Osteoblast (primary cell): Measurements from ENCODE around the gene GPX5. TPM values are rescaled to one million over a fixed set of nuclear protein-coding genes. Genes with fewer than 3 reads are reported as not detected.

ENCODE experiments used
- DNase-seq: peaks from one replicate; pipeline ENCODE4 v3.0.0; 2011; ENCODE audit warnings: low spot score, mixed read lengths; ENCODE audit not compliant: insufficient read length; ENCODE audit errors: missing footprints
- H2AFZ ChIP-seq: 2 replicates; pipeline ENCODE4 v1.6.0; 2011; ENCODE audit warnings: mild to moderate bottlenecking, low read length
- H3K27ac ChIP-seq: 2 replicates; pipeline ENCODE4 v1.5.1; 2011; ENCODE audit warnings: mild to moderate bottlenecking, low read depth, low read length, moderate library complexity
- H3K27me3 ChIP-seq: 2 replicates; pipeline ENCODE4 v1.6.0; 2012; ENCODE audit warnings: mild to moderate bottlenecking, control low read depth, inconsistent platforms, low read length, moderate library complexity; ENCODE audit not compliant: insufficient read depth
- H3K36me3 ChIP-seq: 2 replicates; pipeline ENCODE4 v1.5.1; 2011; ENCODE audit warnings: mild to moderate bottlenecking, low read length, control low read depth, moderate library complexity; ENCODE audit not compliant: insufficient read depth
- H3K4me1 ChIP-seq: 2 replicates; pipeline ENCODE4 v1.5.1; 2011; ENCODE audit warnings: mild to moderate bottlenecking, low read length, control low read depth, moderate library complexity; ENCODE audit not compliant: insufficient read depth
- H3K4me2 ChIP-seq: 2 replicates; pipeline ENCODE4 v1.6.0; 2011; ENCODE audit warnings: mild to moderate bottlenecking, low read length; ENCODE audit not compliant: insufficient read depth
- H3K4me3 ChIP-seq: fragments of 200-600 bp; sonication (generic); 3 replicates; pipeline ENCODE4 v1.5.1; 2012; ENCODE audit warnings: mild to moderate bottlenecking, low read length, inconsistent platforms; ENCODE audit not compliant: insufficient read depth
- H3K79me2 ChIP-seq: 2 replicates; pipeline ENCODE4 v1.6.0; 2012; ENCODE audit warnings: mild to moderate bottlenecking, low read length, control low read depth, inconsistent platforms; ENCODE audit not compliant: insufficient read depth
- H3K9me3 ChIP-seq: 2 replicates; pipeline ENCODE4 v1.5.1; 2011; ENCODE audit warnings: low read depth, low read length, control low read depth
- H4K20me1 ChIP-seq: 2 replicates; pipeline ENCODE4 v1.6.0; 2012; ENCODE audit warnings: mild to moderate bottlenecking, low read length, control low read depth; ENCODE audit not compliant: insufficient read depth
- total RNA-seq: library from RNA; depleted of rRNA; stranded (reverse); fragments of >200 nt; gene quantifications from 2 replicates; pipeline ENCODE4 v1.2.3, GENCODE V29; 2012
- TF ChIP-seq, protein P1 (sequence below): IDR thresholded peaks from 2 replicates; pipeline ENCODE4 v1.5.1; 2011; ENCODE audit warnings: mild to moderate bottlenecking, low read depth, low read length, moderate library complexity; ENCODE audit errors: extremely low read depth

Gene GPX5
- total RNA-seq, 1 donor, result not detected

DNA sequence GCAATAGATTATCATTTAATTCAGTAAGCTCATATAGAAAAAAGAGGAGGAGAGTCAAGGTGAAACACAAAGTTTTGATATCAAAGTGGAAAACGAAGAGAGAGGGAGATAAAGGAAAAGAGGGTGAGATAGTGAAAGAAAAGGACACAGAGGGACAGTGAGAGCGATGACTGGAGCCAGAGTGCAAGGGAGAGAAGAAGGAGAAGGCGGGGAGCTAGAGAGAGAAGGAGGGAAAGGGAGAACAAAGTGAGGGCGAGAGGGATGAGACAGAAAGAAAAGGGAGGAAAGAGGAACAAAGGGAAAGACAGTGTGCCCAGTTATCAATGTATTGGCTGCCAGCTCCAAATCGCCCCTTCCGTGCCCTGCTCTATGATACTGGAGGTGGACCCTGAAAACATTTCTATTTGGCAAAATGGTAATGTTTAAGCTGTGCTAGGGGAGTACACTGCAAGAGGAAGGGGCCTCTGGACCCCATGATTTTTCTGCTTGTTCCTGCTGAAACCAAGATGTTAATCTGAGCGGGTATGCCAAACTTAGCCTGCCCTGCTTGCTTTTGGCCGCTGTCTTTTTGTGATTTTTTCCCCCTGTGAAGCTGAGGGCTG is 27.8 kb downstream of the GPX5 start:
- H4K20me1 ChIP-seq, result no peaks in the 10 kb centered on the region
- no peaks in the 10 kb centered on the region for H3K79me2 ChIP-seq
- no peaks in the 10 kb centered on the region for H3K9me3 ChIP-seq
- H3K36me3 ChIP-seq, result no peaks in the 10 kb centered on the region
- no peaks in the 10 kb centered on the region for H3K27me3 ChIP-seq
- H3K4me3 ChIP-seq, result peak overlapping the region; percentile 38
- H2AFZ ChIP-seq, result peak overlapping the region; percentile 19
- peak overlapping the region; percentile 61 for H3K4me2 ChIP-seq
- H3K27ac ChIP-seq, result no peak overlapping the region
- TF ChIP-seq, protein P1, sequence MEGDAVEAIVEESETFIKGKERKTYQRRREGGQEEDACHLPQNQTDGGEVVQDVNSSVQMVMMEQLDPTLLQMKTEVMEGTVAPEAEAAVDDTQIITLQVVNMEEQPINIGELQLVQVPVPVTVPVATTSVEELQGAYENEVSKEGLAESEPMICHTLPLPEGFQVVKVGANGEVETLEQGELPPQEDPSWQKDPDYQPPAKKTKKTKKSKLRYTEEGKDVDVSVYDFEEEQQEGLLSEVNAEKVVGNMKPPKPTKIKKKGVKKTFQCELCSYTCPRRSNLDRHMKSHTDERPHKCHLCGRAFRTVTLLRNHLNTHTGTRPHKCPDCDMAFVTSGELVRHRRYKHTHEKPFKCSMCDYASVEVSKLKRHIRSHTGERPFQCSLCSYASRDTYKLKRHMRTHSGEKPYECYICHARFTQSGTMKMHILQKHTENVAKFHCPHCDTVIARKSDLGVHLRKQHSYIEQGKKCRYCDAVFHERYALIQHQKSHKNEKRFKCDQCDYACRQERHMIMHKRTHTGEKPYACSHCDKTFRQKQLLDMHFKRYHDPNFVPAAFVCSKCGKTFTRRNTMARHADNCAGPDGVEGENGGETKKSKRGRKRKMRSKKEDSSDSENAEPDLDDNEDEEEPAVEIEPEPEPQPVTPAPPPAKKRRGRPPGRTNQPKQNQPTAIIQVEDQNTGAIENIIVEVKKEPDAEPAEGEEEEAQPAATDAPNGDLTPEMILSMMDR, result no peak
- no peak for DNase-seq
- H3K4me1 ChIP-seq, result no peaks in the 10 kb centered on the region

DNA sequence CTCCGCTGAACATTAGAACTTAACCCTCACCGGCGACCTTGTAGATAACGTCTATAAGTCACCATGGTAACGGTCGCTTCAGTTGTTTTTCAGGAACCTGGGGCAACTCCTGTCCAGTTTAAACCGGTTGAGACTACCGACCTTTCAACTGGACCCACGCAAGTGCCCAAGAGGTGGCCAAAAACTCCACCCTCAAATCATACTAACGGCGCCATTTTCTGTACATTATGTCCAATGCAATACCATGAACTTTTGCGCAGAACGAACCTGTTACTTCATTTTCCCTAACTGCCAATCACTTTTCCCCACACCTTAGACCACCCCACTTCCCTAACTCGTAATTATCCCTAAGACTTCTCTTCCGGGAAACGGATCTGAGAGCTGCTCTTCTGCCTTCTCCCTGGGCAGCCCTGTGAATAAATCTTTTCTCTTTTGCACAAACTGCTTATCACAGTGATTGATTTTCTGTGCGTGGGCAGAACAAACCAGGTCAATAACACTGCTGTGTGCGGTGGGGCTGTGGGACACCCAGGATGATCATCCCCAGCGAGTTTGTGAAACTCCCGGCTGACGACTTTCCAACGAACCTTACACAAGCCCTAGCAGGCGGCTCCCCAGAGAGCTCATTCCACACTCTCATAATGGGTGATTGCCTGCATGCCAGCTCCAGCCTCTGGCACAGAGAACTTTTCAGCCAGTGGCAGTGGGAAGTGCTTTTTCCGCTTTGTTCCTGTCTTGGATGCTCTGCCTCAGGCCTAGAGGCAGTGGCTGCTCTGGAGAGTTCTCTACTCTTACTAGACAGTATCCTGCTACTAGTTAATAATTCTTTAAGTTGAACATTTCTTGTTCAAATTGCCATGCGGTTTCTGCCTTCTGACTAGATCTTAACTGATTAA is 28.6 kb downstream of the GPX5 start:
- no peaks in the 10 kb centered on the region for H3K9me3 ChIP-seq
- no peaks in the 10 kb centered on the region for H3K79me2 ChIP-seq
- no peaks in the 10 kb centered on the region for H3K36me3 ChIP-seq
- no peaks in the 10 kb centered on the region for H3K27me3 ChIP-seq
- no peak for DNase-seq
- peak overlapping the region; percentile 38 for H3K4me3 ChIP-seq
- no peaks in the 10 kb centered on the region for H4K20me1 ChIP-seq
- H3K4me1 ChIP-seq, result no peaks in the 10 kb centered on the region
- peak overlapping the region; percentile 61 for H3K4me2 ChIP-seq
- TF ChIP-seq, protein P1, result no peak
- H3K27ac ChIP-seq, result no peak overlapping the region
- peak overlapping the region; percentile 19 for H2AFZ ChIP-seq

DNA sequence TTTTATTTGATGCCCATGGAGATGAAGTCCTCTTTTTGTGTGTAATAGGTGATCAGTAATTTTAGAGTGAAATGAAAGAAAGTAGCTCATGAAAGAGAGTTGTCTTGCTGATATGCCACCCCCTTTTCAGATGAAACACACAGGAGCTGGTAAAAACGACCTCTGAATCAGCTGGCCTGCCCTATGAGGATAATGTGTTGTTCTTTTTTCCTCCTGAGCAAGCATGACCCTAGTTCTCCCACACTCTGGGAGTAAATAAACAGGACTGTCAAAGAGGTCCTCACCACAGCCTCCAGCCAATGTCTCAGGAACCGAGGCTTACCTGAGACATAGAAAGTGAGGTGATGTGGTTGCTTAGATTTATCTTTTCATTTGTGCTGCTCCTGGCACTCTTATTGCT is 29.5 kb downstream of the GPX5 start:
- no peaks in the 10 kb centered on the region for H3K36me3 ChIP-seq
- H3K79me2 ChIP-seq, result no peaks in the 10 kb centered on the region
- DNase-seq, result no peak
- no peak overlapping the region for H3K27ac ChIP-seq
- no peak overlapping the region for H3K4me3 ChIP-seq
- H4K20me1 ChIP-seq, result no peaks in the 10 kb centered on the region
- H2AFZ ChIP-seq, result no peak overlapping the region
- H3K9me3 ChIP-seq, result no peaks in the 10 kb centered on the region
- no peaks in the 10 kb centered on the region for H3K27me3 ChIP-seq
- H3K4me1 ChIP-seq, result no peaks in the 10 kb centered on the region
- TF ChIP-seq, protein P1, result no peak
- H3K4me2 ChIP-seq, result no peak overlapping the region

DNA sequence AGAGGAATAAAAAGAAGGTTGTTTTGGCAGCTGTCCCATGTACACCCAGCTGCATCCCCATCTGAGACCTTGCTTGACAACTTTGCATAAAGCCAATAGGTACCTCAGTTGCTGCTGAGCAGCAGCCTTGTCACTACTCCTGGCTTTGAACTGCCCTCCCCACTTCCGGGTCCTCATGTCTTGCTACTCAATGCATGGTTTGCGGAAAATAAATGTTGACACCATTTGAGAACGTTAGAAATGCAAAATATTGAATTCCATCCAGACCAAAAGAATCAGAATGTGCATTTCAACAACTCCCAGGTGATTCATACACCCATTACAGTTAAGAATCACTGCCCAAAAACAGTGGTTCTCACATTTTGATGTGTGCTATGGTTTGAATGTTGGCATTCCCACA is 32.9 kb downstream of the GPX5 start:
- Histone ChIP-seq H3K36me3 (no peaks in the 10 kb centered on the region), H3K9me3 (no peaks in the 10 kb centered on the region)

More for the DNA sequence above, 32.9 kb downstream of the GPX5 start:
- no peaks in the 10 kb centered on the region for H3K79me2 ChIP-seq
- H3K4me2 ChIP-seq, result no peak overlapping the region
- TF ChIP-seq, protein P1, result no peak
- no peaks in the 10 kb centered on the region for H3K27me3 ChIP-seq
- DNase-seq, result no peak
- H4K20me1 ChIP-seq, result no peaks in the 10 kb centered on the region
- H3K27ac ChIP-seq, result no peak overlapping the region
- no peak overlapping the region for H3K4me3 ChIP-seq
- no peak overlapping the region for H2AFZ ChIP-seq
- no peaks in the 10 kb centered on the region for H3K4me1 ChIP-seq
